GM12801 (cell line): ENCODE measurements around the gene TARS3.

Experiments
- TF ChIP-seq, protein P1 (sequence below): IDR thresholded peaks from one replicate; pipeline ENCODE4 v1.5.1; 2011; ENCODE audit warnings: control low read depth; ENCODE audit not compliant: insufficient read length; ENCODE audit errors: extremely low read depth

TARS3 gene

DNA sequence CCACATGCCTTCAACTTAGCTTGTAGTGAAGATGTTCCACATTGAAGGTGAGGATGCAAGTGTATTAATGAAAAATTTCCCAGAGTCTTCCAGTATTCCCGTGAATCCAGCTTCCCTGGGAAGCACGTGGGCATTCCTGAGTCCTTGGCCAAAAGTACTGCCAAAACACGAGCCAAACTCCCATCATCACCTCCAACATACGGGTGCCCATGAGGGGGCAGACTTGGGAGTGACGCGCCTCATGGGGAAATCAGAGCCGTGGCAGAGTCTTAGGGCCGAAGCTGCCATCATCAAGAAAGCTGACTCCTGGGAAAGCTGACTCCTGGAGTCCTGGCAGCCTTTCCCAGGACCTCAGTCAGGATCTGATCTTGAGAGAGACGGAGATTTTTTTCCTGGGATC lies 52.0 kb downstream of the TARS3 start:
- TF ChIP-seq, protein P1, sequence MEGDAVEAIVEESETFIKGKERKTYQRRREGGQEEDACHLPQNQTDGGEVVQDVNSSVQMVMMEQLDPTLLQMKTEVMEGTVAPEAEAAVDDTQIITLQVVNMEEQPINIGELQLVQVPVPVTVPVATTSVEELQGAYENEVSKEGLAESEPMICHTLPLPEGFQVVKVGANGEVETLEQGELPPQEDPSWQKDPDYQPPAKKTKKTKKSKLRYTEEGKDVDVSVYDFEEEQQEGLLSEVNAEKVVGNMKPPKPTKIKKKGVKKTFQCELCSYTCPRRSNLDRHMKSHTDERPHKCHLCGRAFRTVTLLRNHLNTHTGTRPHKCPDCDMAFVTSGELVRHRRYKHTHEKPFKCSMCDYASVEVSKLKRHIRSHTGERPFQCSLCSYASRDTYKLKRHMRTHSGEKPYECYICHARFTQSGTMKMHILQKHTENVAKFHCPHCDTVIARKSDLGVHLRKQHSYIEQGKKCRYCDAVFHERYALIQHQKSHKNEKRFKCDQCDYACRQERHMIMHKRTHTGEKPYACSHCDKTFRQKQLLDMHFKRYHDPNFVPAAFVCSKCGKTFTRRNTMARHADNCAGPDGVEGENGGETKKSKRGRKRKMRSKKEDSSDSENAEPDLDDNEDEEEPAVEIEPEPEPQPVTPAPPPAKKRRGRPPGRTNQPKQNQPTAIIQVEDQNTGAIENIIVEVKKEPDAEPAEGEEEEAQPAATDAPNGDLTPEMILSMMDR: no peak

DNA sequence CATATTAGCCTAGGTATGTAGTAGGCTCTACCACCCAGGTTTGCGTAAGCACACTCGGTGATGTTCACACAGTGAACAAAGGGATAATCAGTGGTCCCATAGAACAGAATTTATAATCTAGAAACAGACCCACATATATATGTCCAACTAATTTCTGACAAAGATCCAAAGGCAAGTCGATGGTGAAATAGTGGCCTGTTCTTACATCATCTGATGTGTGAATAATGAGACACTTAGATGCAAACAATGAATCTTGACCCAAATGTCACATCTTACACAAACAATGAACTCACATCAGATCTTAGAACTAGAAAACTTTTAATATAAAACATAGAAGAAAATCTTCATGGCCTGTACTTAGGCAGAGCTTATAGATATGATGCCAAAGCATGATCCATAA lies 54.5 kb downstream of the TARS3 start:
- TF ChIP-seq, protein P1: no peak

DNA sequence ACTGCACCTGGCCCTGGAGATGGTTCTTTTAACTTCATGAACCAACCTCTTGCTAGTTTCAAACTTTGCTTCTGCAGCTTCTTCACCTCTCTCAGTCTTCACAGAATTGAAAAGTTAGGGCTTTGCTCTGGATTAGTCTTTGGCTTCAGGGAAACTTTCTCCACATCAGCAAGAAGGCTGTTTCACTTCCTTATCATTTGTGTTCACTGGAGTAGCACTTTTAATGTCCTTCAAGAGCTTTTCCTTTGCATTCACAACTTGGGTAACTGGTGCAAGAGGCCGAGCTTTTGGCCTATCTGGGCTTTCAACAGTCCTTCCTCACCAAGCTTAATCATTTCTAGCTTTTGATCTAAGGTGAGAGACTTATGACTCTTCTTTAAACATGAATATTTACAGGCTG lies 56.4 kb downstream of the TARS3 start:
- TF ChIP-seq, protein P1: no peak

DNA sequence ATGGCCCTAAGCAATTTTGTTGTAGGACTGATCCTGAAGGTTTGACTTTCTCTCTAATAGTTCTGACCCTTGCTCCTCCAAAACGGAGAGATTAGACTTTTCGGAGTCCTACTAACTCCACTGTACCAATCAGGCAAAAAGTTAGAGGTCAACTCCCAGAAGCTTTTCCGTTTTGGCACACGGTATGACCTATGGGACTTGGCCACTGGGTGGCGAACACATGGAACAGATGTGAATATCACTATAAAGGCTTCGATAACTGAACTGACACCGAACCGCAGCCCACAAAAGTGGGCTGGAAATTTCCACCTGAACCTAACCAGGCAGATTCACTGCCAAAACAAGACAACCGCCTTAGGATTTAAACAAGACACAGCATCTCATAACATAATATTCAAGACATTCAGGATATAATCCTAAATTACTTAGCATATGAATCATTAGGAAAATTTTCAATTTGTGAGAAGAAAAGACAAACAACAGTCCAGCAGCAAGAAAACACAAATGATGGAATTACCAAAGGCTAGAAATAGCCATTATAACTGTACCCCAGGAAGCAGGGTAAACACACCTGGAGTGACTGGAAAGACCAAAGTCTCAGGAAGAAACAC lies 59.9 kb downstream of the TARS3 start:
- TF ChIP-seq, protein P1: no peak

DNA sequence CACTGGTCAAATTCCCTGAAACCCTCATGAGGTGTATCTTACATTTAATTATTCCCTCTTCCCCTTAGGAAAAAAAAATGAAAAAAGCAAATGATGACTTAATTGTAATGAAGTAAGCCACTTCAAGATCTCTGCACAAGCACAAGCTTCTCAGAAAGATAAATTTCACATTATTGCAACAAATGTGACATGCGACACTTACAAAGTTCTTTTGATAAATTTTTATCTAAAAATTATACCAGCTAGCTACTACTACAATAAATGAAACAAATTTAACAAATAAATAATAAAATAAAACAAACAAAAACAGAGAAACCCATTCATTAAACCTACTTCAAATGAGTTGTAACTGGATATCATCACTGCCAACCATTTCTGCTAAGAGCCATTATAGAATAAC lies 62.1 kb downstream of the TARS3 start:
- TF ChIP-seq, protein P1: no peak

DNA sequence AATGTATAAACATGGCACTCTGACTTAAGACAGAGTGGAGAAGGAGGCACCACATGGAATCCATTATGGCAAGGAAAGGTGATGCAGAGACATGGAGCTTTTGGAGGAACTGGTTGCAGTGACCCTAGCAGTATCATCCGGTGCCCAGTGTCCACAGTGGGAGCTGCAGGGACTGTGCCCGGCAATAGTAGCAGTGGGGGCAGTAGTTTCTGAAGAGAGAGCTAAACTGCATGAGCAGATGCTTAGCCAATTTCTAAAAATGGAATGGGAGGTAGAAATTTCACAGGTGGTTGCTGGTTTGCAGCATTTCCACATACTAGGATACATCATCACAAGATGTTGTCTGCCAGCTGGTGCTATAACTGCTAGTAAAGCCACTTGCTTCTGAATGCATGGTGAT lies 64.3 kb downstream of the TARS3 start:
- TF ChIP-seq, protein P1: no peak

DNA sequence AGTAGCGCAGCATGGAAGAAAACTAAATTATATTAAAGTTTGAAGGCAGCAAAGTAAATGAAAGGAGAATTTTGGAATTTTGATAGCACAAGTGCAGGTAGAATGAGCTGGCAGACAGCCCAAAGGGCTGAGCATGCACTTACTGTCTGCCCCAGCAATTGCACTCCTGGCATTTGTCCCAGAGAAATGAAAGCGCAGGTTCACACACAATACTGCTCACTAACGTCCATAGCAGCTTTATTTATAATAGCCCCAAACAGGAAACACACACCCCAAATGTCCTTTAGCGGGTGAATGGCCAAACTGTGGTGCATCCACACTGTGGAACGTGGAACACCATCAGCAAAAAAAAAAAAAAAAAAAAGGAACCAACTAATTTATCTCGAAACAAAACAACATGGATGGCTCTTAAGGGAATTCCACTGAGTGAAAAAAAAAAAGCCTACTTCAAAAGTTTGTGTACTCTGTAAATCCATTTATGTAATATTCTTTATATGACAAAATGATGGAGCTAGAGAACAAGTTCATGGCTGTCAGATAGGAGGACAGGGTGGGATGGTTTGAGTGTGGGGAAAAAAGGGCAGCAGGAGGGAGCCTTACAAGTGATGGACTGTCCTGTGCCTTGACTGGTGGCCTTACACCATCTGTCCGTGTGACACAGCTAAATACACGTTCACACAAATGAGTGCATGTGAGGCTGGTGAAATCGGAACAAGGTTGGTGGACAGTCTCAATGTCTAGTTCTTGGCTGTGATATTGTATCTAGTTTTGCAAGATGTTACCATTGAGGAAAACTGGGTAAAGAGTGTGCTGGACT lies 66.1 kb downstream of the TARS3 start:
- TF ChIP-seq, protein P1: no peak
